SW480 (cell line): ENCODE results near the gene DPF3.

Source experiments
- DNase-seq: peaks from one replicate; pipeline ENCODE4 v3.0.0-alpha.2; 2016; ENCODE audit warnings: low spot score

DPF3 gene

DNA sequence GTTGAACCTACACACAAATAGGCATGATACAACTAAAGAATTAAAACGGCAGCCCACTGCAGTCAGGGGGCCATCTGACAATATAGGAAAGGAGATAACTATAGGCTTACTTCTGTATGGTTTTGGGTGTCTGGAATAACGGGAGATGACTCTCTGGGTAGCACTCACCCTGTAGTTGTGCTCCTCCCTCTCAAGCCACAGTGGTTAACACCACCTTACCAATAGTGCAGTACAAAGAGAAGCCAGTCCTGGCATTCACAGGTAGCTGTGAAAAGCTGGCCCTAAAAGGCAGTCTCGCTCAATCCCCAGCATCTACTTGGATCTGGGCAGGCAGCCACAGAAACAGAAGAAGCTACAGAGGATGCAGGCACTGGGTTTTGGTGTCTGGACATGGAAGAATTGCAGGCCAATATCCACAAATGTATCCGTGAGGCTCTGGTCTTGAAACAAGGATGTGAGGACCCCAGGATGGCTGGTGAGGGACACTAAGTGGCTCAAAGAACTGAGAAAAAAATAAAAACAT is 93.0 kb downstream of the DPF3 start:
- DNase-seq, result no peak

DNA sequence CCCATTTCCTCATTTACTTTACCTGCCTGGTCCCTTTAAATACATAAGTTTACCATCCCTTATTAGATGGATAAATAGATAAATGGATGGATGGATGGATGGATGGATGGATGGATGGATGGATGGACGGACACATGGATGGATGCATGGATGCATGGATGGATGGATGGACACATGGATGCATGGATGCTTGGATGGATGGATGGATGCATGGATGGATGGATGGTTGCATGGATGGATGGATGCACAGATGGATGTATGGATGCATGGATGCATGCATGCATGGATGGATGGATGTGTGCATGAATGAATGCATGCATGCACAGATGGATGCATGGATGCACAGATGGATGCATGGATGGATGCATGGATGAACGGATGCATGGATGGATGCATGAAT is 93.6 kb downstream of the DPF3 start:
- DNase-seq, result no peak

DNA sequence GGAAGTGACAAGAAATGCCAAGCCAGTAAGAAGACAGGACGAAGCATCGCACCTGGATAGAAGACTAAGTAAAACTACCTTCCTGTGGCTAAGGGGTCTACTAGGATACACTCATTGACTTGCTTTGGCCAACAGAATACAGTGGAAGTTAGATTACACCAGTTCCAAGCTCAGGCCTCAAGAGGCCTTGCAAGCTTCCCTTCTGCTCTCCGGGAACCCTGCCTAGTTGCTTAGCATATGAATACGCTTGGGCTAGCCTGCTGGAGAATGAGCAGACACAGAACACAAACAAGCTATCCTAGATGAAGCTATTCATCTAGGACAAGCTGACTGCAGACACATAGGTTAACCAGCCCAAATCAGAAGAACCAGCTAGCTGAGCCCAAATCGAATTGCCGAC is 97.0 kb downstream of the DPF3 start:
- no peak for DNase-seq

DNA sequence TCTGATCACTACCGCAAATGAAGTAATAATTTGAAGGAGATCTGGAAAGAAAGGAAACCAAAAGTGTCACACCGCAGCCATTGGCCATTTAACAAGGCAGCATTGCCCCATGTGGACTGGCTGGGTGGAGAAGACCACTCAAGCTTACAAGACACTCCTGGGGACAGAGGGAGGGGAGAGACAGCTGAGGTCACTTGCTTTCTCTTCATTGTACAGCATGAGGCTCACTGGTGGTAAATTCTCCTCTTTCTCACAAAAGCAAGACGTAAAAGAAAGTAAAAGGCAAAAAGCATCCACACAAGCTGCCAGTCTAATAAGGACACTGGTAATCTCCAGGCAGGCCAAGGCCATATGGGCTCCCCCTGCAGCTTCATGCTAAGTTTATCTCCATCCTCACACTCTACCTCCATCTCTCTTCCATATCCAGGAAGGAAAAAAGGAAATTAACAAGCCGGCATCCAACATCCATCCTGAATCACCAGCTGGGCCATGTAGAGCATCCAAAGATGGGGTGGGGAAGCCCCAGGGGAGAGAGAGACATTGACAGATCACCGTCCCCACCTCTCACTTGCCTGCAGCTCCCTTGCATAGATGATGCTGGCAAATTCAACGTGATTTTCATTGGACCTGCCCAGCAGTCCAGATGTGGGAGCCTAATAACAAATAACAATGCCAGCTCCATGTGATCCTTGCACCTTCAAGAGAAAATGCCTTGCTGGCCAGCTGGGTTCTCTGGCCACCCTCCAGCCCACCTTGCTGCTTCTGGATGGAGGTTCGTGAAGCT is 100.6 kb downstream of the DPF3 start:
- no peak for DNase-seq

DNA sequence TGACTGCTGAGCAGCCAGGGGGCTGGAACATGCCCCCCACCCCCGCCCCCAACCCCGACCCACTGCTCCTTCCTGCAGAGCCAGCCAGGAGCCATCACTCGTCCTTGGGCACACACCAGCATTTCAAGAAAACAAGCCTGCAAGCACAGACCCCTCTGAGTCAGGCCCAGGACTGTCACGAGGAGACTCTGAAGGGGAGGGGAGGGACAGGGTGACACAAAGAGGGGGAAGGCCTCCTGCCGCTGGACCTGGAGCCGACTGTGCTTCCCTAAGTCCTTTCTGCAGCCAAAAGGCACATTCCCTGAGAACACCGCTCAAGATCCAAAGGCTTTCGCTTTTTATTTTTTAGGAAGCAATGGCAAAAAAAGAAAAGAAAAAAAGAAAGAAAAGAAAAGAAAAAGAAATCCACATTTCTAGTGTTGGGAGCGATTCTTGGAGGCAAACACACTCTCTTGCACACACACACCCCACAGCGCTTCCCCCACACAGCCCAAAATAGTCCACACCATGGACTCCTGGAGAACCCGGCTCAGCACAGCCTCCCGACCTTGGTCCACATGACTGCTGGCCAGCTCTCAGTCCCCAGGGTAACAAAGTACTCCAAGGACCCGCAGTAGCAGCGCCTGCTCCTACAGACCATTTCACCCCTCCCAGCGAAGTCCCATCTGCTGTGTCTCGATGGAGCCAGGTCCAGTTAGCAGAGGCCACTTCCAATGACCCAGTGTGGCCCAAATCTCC is 101.7 kb downstream of the DPF3 start:
- DNase-seq, result no peak

DNA sequence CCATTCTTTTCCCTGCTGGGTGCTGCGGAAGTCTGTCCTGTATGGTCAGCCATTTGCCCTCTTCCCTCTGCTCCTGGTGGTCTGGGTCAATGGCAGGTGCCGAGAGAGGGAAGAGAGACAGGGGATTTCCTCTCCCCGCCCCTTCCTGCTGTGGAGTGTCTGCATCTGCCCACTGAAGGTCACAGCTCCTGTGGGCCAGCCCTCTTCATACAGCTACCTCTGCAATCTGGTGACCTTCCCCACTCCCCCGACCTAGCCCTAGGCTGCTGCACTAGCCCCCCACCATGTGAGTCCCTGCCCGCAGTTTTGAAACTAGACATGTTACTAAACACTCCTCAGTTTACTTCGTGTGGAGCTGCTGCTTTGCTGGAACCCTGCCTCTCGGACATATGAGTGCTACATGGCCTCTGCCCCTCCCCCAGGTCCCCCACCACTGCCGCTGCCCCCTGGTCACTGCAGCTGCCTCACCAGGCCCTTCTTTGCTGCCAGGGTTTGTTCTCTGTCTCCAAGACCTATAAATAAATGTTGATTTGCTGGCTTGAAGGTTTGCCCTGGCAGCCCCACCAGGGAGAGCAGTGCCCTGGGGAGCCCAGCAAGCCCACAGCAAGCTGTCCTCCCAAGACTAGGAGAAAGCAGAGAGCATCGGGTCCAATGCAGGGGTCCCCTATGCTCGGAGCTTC is 102.9 kb downstream of the DPF3 start:
- no peak for DNase-seq

DNA sequence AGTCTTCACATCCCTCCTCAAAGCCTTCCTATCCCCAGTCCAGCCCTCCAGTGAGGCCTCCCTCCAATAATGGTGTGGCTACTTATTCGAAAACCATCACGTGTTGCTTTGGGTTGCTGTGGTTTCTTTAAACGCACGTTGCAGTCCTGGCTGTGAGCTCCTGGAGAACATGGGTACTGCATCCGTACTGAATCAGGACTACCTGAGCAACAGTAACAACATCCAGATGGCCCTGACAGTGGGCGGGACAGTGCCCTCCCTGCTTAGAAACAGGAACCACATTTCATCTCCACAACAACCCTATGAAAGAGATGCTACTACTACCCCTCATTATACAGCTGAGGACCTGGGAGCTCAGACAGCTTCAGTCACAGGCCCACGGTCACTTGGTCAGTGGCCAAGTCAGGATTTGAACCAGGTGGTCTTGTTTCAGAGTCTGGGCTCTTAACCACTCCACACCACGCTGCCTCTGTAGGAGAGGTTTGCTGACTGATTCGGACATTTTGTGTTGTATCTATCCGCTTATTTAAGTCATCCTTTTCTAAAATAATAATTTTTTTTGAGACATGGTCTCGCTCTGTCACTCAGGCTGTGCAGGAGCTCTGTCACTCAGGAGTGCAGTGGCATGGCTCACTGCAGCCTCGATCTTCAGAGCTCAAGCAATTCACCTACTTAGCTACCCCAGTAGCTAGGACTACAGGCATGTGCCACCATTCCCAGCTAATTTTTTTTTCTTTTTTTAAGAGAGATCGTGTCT is 104.8 kb downstream of the DPF3 start:
- DNase-seq, result peak; percentile 39

DNA sequence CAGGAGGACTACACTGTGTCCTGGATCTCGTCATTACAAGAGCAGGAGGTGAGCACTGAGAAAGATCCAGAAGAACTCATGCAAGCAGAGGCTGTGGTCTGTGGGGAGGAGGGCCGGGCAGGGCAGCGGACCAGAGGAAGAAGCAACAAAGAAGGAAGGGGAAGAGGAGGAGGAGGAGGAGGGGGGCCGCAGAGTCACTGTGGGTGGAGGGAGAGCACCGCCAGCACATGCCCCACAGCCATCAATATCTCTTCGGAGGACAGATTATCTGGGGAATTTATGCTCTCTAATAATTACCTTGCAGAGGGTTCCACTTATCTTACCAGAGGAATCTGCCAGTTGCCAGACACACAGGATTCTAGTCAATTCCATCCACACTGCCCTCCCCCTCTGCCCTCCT is 105.6 kb downstream of the DPF3 start:
- no peak for DNase-seq

DNA sequence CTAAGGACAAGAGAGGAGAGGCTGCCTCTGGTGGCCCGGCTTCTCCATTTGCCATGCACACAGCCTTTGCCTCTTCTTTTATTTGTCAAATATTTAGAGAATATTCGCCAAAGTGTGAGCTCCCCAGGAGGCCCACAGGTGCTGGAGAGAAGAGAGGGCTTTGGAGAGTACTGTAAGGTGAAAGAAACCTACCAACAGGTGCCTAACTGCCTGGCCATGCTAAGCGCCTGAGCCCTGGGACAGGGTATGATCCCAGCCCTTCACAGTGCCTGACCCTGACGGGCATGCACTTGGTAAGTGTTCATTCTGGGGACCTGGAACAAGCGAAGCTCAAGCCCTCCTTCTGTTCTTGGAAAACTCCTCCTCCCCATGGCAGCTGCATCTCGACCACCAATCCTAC is 106.1 kb downstream of the DPF3 start:
- DNase-seq, result no peak

DNA sequence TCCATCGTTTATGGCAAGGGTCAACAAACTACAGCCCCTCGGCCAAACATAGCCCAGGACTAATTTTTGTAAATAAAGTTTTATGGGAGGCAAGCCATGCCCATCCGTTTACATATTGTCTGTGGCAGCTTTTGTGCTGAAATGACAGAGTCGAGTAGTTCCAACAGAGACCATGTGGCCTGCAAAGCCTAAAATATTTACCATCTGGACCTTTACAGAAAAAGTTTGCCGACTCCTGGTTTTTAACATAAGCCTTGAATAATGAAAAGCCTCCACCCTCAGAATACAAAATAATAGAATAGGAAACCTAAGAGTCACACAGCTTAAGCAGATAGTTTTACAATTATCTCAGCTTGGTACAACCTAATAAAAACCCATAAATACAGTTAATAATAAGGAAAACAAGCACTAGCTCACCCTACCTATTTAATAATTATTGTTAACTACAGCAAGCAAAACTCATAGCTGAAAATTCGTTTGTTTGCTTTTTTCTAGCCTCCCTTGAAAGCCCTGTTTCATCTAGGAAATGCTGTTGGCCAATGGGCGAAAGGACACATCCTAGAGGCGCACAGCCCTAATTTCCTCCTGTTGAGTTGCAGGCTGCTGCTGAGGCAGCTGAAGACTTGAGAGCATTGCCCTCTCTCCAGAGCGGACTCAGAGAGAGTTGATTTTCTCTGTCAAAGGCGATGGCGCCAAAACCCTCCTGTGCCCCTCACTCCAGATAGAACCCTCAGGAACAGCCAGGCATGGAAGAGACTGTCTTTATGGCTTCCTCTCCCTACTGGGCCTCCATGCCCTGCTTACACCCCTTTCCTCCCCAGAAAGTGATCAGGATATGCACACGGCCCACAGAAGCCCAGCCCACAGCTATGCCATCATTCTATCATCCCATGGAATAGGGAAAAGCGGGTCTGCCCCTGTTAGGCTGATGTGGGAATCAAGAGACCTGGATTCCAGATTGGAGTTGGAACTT is 107.2 kb downstream of the DPF3 start:
- no peak for DNase-seq

DNA sequence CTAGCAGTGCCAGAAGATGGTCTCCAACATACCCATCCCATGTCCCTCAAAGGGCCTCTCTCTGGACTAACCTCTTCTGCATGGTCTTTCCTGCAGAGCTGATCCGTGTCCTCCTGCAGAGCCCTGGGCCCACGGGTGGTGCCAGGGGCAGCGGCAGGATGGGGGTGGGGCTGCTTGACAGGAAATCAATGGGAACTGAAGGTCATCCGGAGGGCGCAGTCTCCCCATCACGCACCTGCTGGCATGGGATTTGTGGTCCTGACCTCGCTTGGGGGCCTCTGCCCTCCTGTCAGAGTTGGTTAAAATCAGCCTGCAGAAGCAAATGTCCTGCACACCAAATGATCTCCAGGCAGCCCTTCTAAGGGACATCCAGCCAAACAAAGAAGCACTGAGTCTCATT is 110.2 kb downstream of the DPF3 start:
- no peak for DNase-seq

DNA sequence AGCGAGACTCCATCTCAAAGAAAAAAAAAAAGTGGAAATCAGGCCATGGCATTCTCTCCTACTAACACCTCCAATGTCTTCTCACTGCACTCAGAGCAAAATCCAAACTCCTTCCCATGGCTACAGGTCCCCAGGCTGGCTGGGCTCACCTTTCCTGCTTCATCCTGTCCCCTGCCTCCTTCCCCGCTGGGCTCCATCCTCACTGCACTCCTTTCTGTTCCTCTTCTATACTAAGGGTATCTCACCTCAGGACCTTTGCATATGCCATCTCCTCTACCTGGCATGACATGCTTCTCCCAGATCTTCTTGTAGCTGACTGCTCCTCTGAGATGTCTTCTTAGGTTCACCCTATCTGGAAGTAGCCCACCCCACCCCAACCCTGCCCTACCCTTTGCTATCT is 111.1 kb downstream of the DPF3 start:
- no peak for DNase-seq

DNA sequence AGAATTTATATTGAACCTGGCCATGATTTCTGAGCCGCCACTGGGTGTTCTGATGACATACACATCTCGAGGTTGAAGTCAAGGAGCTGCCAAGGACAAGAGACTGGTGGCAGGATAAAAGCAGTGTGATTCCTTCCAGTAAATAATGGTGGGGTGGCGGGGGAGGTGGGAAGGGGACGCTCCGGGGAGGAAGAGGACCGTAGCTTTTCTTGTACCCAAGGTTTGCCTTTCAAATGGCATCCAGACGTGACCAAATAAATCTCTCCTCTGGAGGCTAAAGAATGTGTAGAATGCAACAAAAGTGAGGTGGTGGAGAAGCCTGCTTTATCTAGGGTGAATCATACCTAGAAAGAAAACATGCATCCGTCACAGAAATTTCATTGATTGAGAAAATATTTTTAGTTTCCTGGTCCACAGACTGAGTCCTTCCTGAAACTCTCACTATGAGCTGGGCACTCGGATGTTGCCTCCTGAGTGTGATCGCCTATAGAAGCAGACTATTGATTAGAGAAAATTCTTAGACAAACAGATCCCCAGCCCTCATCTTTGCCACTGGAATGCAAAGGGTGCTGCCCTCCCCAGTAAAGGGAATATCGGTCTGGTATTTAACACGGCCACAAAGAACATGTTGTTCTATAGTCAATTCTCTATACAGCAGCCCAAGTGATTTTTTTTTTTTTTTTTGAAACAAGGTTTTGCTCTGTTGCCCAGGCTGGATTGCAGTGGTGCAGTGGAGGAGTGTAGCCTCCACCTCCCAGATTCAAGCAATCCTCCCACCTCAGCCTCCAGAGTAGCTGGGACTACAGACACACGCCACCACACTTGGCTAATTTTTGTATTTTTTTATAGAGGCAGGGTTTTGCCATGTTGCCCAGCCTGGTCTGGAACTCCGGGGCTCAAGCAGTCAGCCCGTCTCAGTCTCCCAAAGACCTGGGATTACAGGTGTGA is 112.1 kb downstream of the DPF3 start:
- peak; percentile 23 for DNase-seq

DNA sequence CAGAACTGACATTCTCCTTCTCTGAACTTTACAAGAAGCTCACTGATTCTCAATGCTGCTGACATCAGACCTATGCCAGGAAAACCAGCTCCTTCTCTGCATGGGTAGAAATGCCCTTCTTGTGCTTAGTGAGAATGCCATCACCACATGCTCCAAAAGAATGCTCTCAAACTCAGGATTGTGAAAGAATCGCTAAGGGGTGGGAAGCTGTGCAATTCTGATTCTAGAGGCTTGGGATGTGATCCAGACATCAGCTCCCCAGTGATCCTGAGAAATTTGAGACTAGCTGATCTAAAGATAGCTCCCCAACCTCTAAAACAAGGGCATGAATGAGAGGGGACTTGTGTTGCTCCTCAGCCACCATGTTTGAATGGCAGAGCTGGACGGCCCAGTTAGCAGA is 113.2 kb downstream of the DPF3 start:
- DNase-seq, result no peak

DNA sequence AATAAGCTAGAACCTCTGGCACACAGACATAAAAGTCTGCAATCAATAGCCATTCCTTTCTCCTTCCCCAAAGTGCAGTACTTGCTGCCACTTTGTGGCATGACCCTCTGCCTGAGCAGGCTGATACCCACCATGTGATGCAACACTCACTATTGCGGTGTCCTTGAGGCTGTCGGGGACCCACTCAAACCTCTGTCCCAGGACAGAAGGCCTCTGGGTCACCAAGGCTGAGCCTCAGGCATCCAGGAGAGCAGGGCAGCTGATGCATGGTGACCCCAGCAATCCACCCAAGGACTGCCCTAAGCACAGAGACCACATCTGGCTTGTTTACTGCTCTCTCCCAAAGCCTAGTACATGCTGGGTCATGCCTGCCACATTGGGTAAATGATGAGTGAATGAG is 114.2 kb downstream of the DPF3 start:
- no peak for DNase-seq

DNA sequence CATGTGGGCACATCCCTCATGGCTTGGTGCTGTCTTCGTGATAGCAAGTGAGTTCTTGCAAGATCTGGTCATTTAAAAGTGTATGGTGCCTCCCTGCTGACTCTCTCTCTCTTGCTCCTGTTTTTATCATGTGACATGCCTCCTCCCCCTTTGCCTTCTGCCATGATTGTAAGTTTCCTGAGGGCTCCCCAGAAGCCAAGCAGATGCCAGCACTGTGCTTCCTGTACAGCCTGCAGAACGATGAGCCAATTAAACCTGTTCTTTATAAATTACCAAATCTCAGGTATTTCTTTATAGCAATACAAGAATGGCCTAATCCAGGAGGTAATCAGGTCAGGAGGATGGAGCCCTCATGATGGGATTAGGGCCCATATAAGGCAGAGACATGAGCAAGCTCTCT is 116.3 kb downstream of the DPF3 start:
- DNase-seq, result no peak

DNA sequence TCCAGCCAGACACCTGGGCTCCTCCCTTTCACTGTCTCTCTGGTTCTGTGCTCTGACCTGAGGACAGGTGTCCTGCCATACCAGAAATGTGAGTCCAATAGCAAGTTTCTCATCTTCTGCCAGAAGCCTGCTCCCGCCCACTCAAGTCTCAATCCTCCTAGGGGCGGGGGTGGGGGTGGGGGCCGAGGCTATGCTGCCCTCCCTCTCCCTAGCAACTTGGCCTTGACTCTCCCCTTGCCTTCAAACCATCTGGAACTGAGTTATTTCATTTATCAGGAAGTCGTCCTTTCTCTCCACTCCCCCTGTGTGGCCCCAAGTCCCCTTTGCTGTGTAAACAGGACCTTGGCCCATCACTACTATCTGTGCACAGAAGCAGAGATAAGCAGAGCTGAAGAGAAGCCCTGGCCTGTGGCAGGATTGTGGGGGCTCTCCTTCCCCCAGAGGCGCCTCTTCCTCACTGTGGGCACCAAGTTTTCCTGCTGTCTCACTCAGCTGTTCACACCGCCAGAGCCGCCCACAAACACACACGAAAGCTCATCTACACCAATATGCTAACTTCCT is 117.1 kb downstream of the DPF3 start:
- DNase-seq, result no peak

DNA sequence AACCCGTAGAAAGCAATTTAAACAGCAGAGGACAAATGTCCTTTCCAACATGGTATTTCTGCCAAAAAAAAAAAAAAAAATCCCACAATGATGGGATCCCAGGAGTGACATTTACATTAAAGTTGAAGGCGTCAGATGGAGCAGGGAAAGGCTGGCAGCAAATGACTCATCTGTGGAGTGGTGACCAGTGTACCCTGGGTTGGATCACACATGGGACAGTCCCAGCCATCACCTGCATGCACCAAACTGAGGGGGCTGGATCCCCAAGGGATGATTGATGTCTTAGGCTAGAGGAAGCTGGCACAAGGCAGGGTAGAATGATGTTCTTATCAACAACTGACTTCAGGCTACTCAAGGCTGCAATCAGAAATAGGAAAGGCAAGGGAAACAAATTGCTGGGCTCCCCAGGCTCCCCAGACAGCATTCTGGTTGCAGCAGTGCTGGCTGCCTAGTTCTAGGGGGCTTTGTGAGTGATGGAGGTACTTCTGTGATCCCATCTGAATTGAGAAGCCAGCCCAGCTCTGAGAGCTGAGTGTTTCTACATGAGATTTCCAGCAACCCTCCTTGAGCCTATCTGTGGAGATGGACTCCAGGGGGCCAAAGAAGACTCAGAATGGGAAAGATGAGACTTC is 117.9 kb downstream of the DPF3 start:
- no peak for DNase-seq
